ENCODE results near the gene ZC3H10.

Gene ZC3H10

GRCh38 chr12:56127485-56127887, 9.4 kb downstream of the ZC3H10 start:
- TF ChIP-seq CTCF (IDR thresholded peaks at IDR 0.05; ENCODE audit: low read depth, low read length): no peak
- DNase-seq (ENCODE audit: low read depth in 2 of 2): no peak
- peak overlapping the region; percentile 11 to 88 for H3K4me3 ChIP-seq (replicated peaks in 1 of 2; ENCODE audit: low read depth in 2 of 2, low read length in 2 of 2)

- peak within 1 kb of the TSS; percentile 88 to 98 for H3K4me3 ChIP-seq (replicated peaks in 1 of 2; ENCODE audit: low read depth in 2 of 2, low read length in 2 of 2)
- DNase-seq (ENCODE audit: low read depth in 2 of 2): peak; percentile 100
- no peak for TF ChIP-seq CTCF (IDR thresholded peaks at IDR 0.05; ENCODE audit: low read depth, low read length)
Observed at GRCh38 chr12:56127888-56128669, 10.0 kb downstream of the ZC3H10 start, which contains the start of gene ESYT1. TSS of gene ESYT1 (plus strand) at chr12:56128267. CDS start at chr12:56128320, 53 bp downstream.

GRCh38 chr12:56128670-56129205, 10.7 kb downstream of the ZC3H10 start:
- peak; percentile 20 to 37 for DNase-seq (ENCODE audit: low read depth in 2 of 2)

GRCh38 chr12:56129206-56129941, 11.3 kb downstream of the ZC3H10 start:
- peak overlapping the region; percentile 88 to 98 for H3K4me3 ChIP-seq (replicated peaks in 1 of 2; ENCODE audit: low read depth in 2 of 2, low read length in 2 of 2)
- no peak for TF ChIP-seq CTCF (IDR thresholded peaks at IDR 0.05; ENCODE audit: low read depth, low read length)
- peak; percentile 38 to 62 for DNase-seq (ENCODE audit: low read depth in 2 of 2)

More at GRCh38 chr12:56128670-56129205, 10.7 kb downstream of the ZC3H10 start:
- no peak for TF ChIP-seq CTCF (IDR thresholded peaks at IDR 0.05; ENCODE audit: low read depth, low read length)
- H3K4me3 ChIP-seq (replicated peaks in 1 of 2; ENCODE audit: low read depth in 2 of 2, low read length in 2 of 2): peak overlapping the region; percentile 88 to 98

GRCh38 chr12:56129942-56130495, 12.0 kb downstream of the ZC3H10 start:
- no peak for DNase-seq (ENCODE audit: low read depth in 2 of 2)
- H3K4me3 ChIP-seq (replicated peaks in 1 of 2; ENCODE audit: low read depth in 2 of 2, low read length in 2 of 2): peak overlapping the region in 1 of 2 donors; percentile 88
- no peak for TF ChIP-seq CTCF (IDR thresholded peaks at IDR 0.05; ENCODE audit: low read depth, low read length)

GRCh38 chr12:56130876-56131275, 12.8 kb downstream of the ZC3H10 start:
- no peak for DNase-seq (ENCODE audit: low read depth in 2 of 2)
- no peak for TF ChIP-seq CTCF (IDR thresholded peaks at IDR 0.05; ENCODE audit: low read depth, low read length)
- H3K4me3 ChIP-seq (replicated peaks in 1 of 2; ENCODE audit: low read depth in 2 of 2, low read length in 2 of 2): no peak overlapping the region

All from cardiac fibroblast (primary cell).